ENCODE measurements around the gene HPCAL4.

GRCh38 chr1:39681999-39682398, 9.2 kb downstream of the HPCAL4 start:
- TF ChIP-seq POLR2A (IDR thresholded peaks at IDR 0.05): no peak
- TF ChIP-seq CTCF (IDR thresholded peaks at IDR 0.05): no peak

All from body of pancreas (tissue), 4 donors.